Heart right ventricle (tissue), 16 donors: ENCODE results near the gene HSPBP1. TPM values are rescaled to one million over a fixed set of nuclear protein-coding genes. Genes with fewer than 3 reads are reported as not detected.

Experiments used
- ATAC-seq, 8 donors: fragments of 200-7000 bp; cut with Tn5 transposase; one replicate each; pipeline ENCODE4 v1.9.1; 2020; ENCODE audit warnings: mild to moderate bottlenecking in 8 of 8, moderate library complexity in 8 of 8, moderate number of reproducible peaks in 1 of 8
- DNase-seq, 2 donors: peaks; one replicate each; pipeline ENCODE4 v3.0.0-alpha.2; 2020
- H3K27ac ChIP-seq, 10 donors: fragments of 200-600 bp; sonication (generic) in 2 of 10; one replicate each; pipeline versions ENCODE4 v1.5.0 to v1.8.0; 2020 to 2022; ENCODE audit warnings: mild to moderate bottlenecking in 3 of 10
- H3K27me3 ChIP-seq, 7 donors: fragments of 200-600 bp; one replicate each; pipeline ENCODE4 v1.8.0; 2021 to 2022; ENCODE audit warnings: mild to moderate bottlenecking in 2 of 7
- H3K36me3 ChIP-seq, 9 donors: fragments of 200-600 bp; sonication (generic) in 1 of 9; one replicate each; pipeline versions ENCODE4 v1.5.0 to v1.8.0; 2020 to 2022; ENCODE audit warnings: mild to moderate bottlenecking in 2 of 9
- H3K4me1 ChIP-seq, 9 donors: fragments of 200-600 bp; sonication (generic) in 1 of 9; one replicate each; pipeline versions ENCODE4 v1.5.0 to v1.8.0; 2020 to 2022; ENCODE audit warnings: mild to moderate bottlenecking in 4 of 9
- H3K4me3 ChIP-seq, 10 donors: fragments of 200-600 bp; sonication (generic) in 2 of 10; one replicate each; pipeline versions ENCODE4 v1.5.0 to v1.8.0; 2020 to 2022; ENCODE audit warnings: mild to moderate bottlenecking in 7 of 10, moderate library complexity in 2 of 10
- H3K9me3 ChIP-seq, 11 donors: fragments of 200-600 bp in 10 of 11; sonication (generic) in 2 of 11; one replicate each; pipeline versions ENCODE4 v1.5.0 to v1.8.0; 2013 to 2022; ENCODE audit warnings: mild to moderate bottlenecking in 2 of 11, control low read depth in 1 of 11, moderate library complexity in 1 of 11
- CTCF ChIP-seq, 9 donors: fragments of 200-600 bp; sonication (generic) in 2 of 9; IDR thresholded peaks; one replicate each; pipeline versions ENCODE4 v1.5.0 to v1.8.0; 2021 to 2022; ENCODE audit warnings: antibody characterized with exemption in 9 of 9, mild to moderate bottlenecking in 5 of 9, moderate library complexity in 1 of 9
- WGBS, 2 donors: extraction: QIAGEN DNeasy Blood & Tissue Kit; methylation state at CpG; one replicate each; pipeline ENCODE4 v1.1.7; 2013; ENCODE audit warnings: inconsistent platforms in 1 of 2; 5-methylcytosine and 5-hydroxymethylcytosine counted together
- intact Hi-C, 10 donors: fragments of 100-400 bp; cut with DNase I; formaldehyde crosslinking; loops; one replicate each; pipeline versions ENCODE4 v1.11.1 to v1.14.2; 2022
- polyA plus RNA-seq, 2 donors: library from polyadenylated mRNA; stranded (reverse); fragments of 200-250 nt; gene quantifications; one replicate each; pipeline ENCODE4 v1.2.3, GENCODE V29; 2013
- total RNA-seq, 10 donors: library from RNA; stranded (reverse); fragmentation: NEBNext Ultra II Directional in 3 of 10; extraction: Animal tissue kit (Norgen Biotek cat#: 25700) in 3 of 10; gene quantifications; one replicate each; pipeline versions ENCODE4 v1.2.1 to v1.2.4, GENCODE V29; 2021 to 2023
- donor health status: Arrhythmogenic right ventricular cardiomyopathy.
- donor health status: ischemic (EF 13 %, LVEDD 7.1; RV severe dilation, severe dysfunction).
- donor health status: healthy with polysubstance abuse.
- donor health status: DM: no; HTN: yes; CAD: no.
- donor health status: DM: no; HTN: no; CAD: no.
- donor health status: ischemic (EF 25% LVEDD 6.9; RV normal size, moderate dysfunction).
- donor health status: ischemic (EF 25% LVEDD 5.7; RV mildly dilated, moderate dysfunction).
- donor health status: healthy.
- donor health status: DM: yes; HTN: yes; CAD: no.
- donor health status: Ischemic cardiomyopathy.
- donor health status: ischemic (EF 35%, LVEDD 5.7; RV mildly dilated, moderate dysfunction).
- donor health status: nonischemic (EF 11% LVEDD 7.7; RV severe dilation, severe dysfunction).
- donor health status: DM: yes; HTN: yes; CAD: no.
- donor health status: PGD.
- donor health status: ischemic (EF 29% LVEDD 5.4; RV normal size, mild dysfunction).
- donor health status: nonischemic (EF 23%, LVEDD 6.1; RV moderate dilation, normal function).

HSPBP1 gene
- total and polyA plus RNA-seq, 12 donors: 26.7 to 83.7 (median 32.6) TPM

- Histone ChIP-seq H3K4me3 (no peak overlapping the region), H3K27ac (no peak overlapping the region), H3K27me3 (no peaks in the 10 kb centered on the region), H3K9me3 (no peaks in the 10 kb centered on the region), H3K36me3 (peaks cover 0 to 15% (median 0%) of the 10 kb centered on the region in 9 donors), H3K4me1 (peaks cover 4 to 24% (median 23%) of the 10 kb centered on the region in 9 donors)
- DNase-seq (no peak), ATAC-seq (no peak)
- intact Hi-C loops: no loop called here
- no peak for TF ChIP-seq CTCF (IDR thresholded peaks at IDR 0.05)
- WGBS, 2 donors: 91 to 94% methylated on average over 13 of the region's 13 CpGs
Observed at GRCh38 chr19:55261671-55262126, 18.2 kb downstream of the HSPBP1 start.

GRCh38 chr19:55259540-55260210 lies 20.2 kb downstream of the HSPBP1 start:
- WGBS, 2 donors: 45 to 48% methylated on average over 29 of the region's 29 CpGs
- DNase-seq (no peak), ATAC-seq (no peak)
- Histone ChIP-seq H3K4me3 (peak overlapping the region; percentile 4 to 99 (median 94)), H3K36me3 (peaks cover 0 to 10% (median 0%) of the 10 kb centered on the region in 9 donors), H3K9me3 (no peaks in the 10 kb centered on the region), H3K4me1 (peaks cover 11 to 44% (median 43%) of the 10 kb centered on the region in 9 donors), H3K27me3 (no peaks in the 10 kb centered on the region), H3K27ac (peak overlapping the region; percentile 78 to 98 (median 89))
- no peak for TF ChIP-seq CTCF (IDR thresholded peaks at IDR 0.05)
- intact Hi-C loops: loop anchor here in 2 of 10 donors (5.0 kb wide), 2 partner anchors 42 to 148 kb away; partner anchors contain the start of gene UBE2S (in 1 of the 2)

- ATAC-seq (peak; percentile 94 to 98 (median 96)), DNase-seq (peak; percentile 98)
- no peaks in the 10 kb centered on the region for H3K9me3 ChIP-seq
- H3K4me1 ChIP-seq: peaks cover 11 to 51% (median 48%) of the 10 kb centered on the region in 9 donors
- intact Hi-C loops: loop anchor here in 2 of 10 donors (5.0 kb wide), 2 partner anchors 42 to 148 kb away; partner anchors contain the start of gene UBE2S (in 1 of the 2)
- peak within 1 kb of the TSS; percentile 78 to 98 (median 92) for H3K27ac ChIP-seq
- peaks cover 0 to 10% (median 0%) of the 10 kb centered on the region in 9 donors for H3K36me3 ChIP-seq
- 0% methylated on average over 72 to 76 of the region's 76 CpGs for WGBS, 2 donors
- TF ChIP-seq CTCF (IDR thresholded peaks at IDR 0.05): no peak
- H3K4me3 ChIP-seq: peak within 1 kb of the TSS; percentile 68 to 99 (median 94)
- H3K27me3 ChIP-seq: no peaks in the 10 kb centered on the region
Observed at GRCh38 chr19:55258828-55259539, 20.9 kb downstream of the HSPBP1 start, which contains the start of gene PPP6R1. Gene PPP6R1, minus strand, starts transcription at chr19:55259017. Its CDS starts 11,914 bp downstream, at chr19:55247103.

GRCh38 chr19:55258476-55258827 lies 21.5 kb downstream of the HSPBP1 start:
- Histone ChIP-seq H3K27me3 (no peaks in the 10 kb centered on the region), H3K27ac (peak overlapping the region in 9 of 10 donors; percentile 78 to 98 (median 93)), H3K4me3 (peak overlapping the region; percentile 68 to 99 (median 94)), H3K9me3 (no peaks in the 10 kb centered on the region), H3K36me3 (peaks cover 0 to 10% (median 0%) of the 10 kb centered on the region in 9 donors), H3K4me1 (peaks cover 11 to 56% (median 48%) of the 10 kb centered on the region in 9 donors)
- TF ChIP-seq CTCF (IDR thresholded peaks at IDR 0.05): no peak
- peak; percentile 3 to 23 (median 9) for ATAC-seq
- intact Hi-C loops: loop anchor here in 2 of 10 donors (5.0 kb wide), 2 partner anchors 41 to 149 kb away; partner anchors contain the start of gene UBE2S (in 1 of the 2)
- WGBS, 2 donors: 1 to 2% methylated on average over 22 to 53 of the region's 53 CpGs
- DNase-seq: no peak
